HG02943 (cell line): ENCODE measurements around the gene TNRC6A.
"Not testable (repeated sequence)": the region's sequence is repeated elsewhere in the genome, so short reads cannot be mapped to it uniquely, and the experiment has no call there.

Source experiments
- ATAC-seq: cut with Tn5 transposase; IDR thresholded peaks from one replicate; pipeline ENCODE4 v1.9.1; 2021; ENCODE audit warnings: mild to moderate bottlenecking, low read depth, moderate library complexity; ENCODE audit not compliant: unreplicated experiment

The TNRC6A gene

DNA sequence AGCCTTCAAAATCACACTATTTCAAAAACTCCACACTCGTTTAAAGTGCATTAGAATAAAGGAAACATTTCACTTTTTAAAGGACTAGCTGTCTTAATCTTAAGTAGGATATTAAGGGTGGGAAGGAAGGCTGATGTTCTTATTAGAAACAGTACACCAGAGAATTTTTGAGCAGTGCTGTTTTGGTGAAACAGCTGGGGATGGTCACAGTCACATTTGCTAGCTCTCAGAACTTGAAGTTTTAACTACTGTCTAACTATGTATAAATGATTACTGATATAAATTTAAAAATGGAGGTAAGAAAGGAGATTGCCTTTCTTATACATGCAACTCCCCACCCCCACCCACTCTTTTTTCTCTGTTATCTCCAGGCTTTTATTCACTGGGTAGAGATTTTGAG, 77.8 kb downstream of the TNRC6A start:
- ATAC-seq, result no peak

DNA sequence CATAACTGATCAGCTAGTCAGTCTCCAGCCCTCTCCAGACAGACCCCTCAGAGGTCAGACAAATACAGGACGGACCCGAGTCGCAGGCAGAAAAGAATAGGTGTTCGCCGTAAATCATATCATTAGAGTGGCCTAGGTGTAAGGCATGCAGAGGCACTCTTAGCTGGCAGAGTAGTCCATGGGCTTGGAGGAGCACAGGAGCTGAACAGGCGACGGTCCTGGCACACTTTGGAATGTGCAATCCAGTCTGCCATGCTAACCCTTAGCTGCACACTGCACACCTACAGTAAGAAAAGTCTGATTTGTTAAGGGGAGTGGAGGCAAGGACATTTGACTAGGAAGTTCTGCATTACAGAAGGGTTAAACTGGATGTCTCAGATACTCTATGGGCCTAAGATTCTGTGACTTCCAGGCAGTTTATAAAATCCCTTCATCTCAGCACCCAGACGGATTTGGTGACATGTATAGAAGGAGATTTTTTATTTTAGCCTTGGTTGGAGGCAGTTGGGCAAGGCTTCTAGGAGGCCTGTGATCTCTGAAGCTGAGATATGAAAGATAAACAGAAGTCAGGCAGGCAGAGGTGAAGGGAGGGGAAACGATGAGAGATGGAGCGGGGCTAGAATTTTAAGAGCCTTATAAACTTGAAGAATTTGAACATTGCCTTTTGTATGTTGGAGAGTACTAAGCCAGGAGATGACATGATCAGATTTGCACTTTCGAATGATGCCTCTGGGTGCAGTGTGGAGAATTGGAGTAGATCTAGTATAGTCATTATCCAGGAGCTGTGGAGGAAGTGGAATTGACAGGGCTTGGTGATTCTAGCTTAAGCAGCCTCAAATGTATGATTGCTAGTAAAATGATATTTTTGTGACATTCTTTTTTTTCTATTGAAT, 81.7 kb downstream of the TNRC6A start:
- ATAC-seq, result no peak

DNA sequence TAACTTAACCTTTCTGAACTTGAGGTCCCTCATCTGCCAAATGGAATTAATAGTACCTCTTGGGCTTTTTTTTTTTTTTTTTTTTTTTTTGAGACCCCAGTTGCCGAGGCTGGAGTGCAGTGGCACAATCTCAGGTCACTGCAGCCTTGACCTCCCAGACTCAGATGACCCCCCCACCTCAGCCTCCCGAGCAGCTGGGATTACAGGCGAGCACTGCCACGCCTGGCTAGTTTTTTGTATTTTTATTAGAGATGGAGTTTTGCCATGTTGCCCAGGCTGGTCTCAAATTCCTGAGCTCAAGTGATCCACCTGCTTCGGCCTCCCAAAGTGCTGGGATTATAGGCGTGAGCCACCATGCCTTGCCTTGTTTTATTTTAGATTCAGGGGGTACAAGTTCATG, 83.4 kb downstream of the TNRC6A start:
- not testable (repeated sequence) for ATAC-seq

DNA sequence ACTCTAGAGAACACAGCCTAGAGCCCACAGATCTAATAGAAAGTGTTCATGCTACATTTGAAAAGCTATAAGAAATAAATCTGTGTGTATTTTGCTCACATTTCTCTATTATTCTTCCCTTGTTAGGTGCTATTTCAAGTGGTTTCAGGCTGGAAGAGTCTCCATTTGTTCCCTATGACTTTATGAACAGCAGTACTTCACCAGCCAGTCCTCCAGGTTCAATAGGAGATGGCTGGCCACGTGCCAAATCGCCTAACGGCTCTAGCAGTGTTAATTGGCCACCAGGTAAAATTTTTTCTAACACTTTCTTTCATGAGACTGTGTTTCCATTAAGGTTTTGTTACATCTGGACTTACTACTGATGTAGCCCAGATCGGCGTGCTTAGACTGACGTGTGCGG, 85.6 kb downstream of the TNRC6A start:
- ATAC-seq, result no peak

DNA sequence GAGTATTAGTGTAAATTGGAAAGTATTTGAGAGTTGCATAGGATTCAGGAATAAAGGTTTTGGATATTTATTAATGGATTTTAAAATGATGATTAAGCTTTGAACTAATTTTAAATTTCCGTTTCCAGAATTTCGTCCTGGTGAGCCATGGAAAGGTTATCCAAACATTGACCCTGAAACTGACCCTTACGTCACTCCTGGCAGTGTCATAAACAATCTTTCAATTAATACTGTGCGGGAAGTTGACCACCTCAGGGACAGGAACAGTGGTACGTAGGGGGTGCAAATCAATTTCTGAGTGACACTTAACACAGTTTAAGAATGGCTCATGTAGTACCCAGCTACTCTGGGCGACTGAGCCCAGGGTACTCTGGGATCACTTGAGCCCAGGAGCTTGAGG, 87.2 kb downstream of the TNRC6A start:
- ATAC-seq, result no peak

DNA sequence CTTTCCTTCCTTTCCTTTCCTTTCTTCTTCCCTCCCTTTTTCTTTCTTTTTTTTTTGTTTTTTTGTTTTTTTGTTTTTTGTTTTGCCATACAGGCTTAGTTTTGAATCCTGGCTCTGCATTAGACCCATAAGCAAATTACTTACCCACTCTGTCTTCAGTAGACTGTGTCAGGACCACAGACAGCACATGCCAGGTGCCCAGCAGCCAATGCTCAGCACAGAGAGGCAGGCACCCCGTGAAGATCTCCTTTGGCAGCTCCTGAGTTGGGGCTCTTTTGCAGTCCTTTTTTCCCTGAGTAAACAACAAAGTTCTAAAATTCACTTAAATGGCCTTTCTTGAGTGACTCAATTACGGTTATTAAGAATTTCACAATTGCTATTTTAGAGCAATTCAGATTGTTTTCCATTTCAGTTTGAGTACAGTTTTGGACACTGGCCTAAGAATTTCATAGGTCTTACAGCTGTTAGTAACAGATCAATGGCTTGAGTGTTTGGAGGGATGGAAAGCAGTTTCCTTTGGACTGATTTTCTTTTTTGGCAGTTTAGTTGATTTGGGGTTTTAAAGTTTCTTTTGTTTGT, 90.1 kb downstream of the TNRC6A start:
- no peak for ATAC-seq

DNA sequence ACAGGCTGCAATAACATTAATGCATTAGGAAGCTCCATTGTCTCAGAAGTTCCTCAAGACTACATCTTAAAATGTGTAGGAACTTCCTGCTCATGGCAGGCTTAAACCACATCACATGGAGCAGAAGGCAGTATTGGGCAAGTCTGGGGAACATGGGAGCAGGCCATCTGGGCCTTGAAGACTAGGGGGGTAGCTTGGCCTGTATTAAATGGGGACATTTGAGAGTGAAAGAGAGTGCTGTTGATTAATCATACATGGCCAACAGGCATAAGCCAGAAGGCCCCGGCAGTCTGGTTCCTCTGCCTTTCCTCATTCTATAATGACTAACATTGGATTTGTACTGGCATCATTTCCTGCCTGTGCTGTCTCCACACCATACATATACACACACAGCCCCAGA, 91.1 kb downstream of the TNRC6A start:
- ATAC-seq, result no peak

DNA sequence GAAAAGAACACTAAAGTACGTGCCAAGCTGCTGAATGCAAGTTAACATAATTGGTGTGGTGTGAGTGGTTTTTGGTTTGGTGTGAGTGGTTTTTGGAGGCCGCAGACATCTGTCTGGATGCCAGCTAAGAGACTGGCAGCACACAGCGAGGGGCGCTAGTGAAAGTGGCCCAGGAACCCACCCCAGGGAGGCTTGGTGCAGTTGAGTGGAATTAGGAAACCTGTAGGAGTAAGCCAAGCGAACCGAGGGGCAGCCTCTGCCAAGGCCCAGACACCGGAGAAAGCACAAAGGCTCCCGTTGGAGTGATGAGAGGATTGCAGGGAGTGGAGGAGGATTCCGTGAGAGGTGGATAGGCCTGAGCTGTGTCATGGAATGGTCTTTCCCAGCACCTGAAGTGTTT, 91.7 kb downstream of the TNRC6A start:
- ATAC-seq, result no peak

DNA sequence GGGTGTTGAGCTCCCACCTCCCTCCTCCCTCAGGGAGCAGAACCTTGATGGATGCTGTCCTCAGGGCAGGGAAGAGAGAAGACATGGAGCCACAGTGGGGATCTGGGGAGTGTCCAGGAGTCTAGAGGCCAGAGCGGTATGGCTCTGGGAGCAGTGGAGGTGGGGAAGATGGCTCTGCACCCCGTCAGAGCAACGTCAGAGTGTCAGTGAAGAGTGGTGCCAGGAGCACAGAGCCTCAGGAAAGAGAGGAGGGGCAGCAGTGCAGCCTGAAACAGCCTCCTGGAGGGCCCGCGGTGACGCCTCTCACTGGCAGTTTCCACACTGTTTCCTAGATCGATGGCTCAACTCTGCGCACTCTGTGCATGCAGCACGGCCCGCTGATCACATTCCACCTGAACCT, 93.1 kb downstream of the TNRC6A start:
- no peak for ATAC-seq

DNA sequence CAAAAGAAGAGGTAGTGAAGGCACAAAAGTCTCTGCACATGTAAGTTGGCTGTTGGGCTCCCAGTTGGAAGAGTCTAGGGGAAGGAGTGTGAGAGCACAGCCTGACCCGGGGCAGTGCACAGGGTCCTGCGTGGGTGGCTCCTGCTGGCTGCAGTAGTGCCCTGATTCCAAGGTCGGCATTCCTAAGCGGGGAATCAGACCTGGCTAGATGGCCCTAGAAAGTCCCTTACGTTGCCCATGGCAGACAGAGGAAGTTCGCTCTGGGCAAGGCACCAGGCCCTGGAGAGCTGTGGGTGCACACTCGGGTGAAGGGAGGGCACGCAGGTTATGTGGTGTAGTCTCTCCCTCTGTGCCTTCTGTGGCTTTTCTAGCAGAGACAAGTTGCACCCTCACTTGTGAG, 93.5 kb downstream of the TNRC6A start:
- ATAC-seq, result no peak

DNA sequence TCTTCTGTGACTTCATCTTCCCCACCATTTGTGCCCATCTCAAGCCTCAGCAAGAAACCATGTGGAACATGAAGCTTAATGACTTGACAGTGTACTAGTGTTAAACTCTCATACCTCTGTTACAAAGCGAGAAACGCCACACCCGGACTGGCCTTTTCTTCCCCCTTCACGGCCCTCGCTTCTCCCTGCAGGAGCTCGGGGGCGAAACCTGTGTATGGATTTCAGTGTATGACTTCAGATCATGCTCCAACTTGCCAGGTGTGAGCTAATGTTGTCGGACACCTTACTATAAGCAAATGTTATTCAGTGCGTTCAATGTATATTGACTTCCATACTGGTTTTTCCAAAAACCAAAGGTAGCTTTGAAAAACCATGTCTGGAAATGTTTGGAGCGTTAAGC, 96.2 kb downstream of the TNRC6A start:
- ATAC-seq, result no peak

DNA sequence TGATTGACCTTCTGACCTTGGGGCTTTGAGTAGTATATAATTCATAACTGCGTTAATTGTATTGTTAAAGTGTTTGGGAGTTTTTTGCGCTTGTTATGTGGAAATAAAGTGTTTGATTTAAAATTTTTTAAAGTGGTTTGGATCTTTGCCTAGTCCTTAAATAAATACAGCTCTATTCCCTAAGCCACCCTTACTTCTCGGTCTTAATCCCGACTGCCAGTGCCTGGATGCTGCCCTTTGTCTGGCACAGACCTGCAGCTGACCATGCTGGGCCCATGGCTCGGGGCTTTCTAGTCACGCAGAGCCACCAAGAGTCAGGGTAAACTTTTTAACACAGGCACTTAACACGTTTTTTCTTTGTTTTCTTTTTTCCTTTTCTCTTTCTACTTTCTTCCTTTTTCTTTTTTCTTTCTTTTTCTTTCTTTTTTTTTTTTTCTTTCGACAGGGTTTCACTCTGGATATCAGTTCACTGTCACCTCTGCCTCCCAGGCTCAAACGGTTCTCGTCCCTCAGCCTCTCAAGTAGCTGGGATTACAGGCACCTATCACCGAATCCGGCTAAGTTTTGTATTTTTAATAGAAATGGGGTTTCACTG, 96.7 kb downstream of the TNRC6A start:
- ATAC-seq, result no peak

DNA sequence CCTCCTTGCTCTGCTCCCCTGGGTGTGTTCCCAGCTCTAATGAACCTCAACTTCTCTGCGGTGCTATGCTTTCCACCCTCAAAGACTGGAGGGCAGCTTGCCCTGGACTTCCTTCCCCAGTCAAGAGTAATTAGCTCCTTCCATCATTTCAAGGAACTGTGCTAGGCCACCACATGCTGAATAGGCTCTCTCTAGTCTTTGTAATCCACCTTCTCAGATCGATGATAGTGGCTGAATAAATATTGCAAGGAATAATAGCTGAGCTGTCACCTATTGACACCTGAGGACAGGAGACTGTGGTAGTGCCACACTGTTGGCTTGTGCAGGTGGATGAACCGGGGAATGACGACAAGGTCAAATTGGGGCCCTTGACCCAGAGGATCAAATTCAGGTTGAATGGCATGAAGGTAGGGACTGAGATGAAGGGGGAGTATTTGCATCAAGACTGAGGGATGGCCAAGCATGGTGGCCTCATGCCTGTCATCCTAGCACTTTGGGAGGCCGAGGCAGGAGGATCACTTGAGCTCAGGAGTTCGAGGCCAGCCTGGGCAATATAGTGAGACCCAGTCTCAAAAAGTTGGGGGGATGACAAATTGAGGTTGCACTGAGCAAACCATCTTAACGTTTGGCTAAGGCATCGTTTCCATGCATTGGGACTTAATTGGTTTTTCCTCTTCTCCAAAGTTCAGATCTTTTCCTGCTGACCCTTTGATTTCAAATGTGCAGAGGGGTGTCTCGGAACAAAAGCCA, 97.5 kb downstream of the TNRC6A start:
- ATAC-seq, result no peak

DNA sequence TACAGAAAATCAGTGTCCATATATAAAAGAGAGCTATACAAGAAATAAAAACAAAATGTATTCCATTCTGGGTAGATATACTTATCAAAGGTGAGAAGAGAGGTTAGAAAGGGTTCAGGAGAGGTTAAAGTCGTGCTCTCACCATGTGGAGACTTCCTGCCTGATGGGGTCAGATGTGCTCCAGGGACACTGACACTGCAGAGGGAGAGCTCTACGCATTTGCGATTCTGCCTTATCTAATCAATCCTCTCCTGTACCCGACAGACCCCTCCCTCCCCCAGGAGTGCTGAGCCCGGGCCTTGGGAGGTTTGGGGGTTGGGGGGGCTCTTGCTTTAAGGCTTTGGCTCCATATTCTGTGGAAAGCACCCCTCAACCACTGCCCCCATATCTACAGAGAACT, 99.7 kb downstream of the TNRC6A start:
- no peak for ATAC-seq

DNA sequence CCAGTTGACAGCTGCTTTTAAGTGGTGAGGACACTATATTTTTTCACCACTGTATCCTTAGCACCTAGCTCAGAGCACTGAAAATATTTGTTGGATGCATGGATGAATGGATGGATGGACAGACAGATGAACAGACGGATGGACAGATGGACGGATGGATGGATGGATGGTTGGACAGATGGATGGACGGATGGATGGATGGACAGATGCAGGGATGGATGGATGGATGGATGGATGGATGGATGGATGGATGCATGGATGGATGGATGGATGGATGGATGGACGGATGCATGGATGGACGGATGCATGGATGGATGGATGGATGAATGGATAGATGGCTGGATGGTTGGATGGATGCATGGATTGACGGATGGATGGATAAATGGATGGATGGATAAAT, 103.9 kb downstream of the TNRC6A start:
- ATAC-seq, result no peak

DNA sequence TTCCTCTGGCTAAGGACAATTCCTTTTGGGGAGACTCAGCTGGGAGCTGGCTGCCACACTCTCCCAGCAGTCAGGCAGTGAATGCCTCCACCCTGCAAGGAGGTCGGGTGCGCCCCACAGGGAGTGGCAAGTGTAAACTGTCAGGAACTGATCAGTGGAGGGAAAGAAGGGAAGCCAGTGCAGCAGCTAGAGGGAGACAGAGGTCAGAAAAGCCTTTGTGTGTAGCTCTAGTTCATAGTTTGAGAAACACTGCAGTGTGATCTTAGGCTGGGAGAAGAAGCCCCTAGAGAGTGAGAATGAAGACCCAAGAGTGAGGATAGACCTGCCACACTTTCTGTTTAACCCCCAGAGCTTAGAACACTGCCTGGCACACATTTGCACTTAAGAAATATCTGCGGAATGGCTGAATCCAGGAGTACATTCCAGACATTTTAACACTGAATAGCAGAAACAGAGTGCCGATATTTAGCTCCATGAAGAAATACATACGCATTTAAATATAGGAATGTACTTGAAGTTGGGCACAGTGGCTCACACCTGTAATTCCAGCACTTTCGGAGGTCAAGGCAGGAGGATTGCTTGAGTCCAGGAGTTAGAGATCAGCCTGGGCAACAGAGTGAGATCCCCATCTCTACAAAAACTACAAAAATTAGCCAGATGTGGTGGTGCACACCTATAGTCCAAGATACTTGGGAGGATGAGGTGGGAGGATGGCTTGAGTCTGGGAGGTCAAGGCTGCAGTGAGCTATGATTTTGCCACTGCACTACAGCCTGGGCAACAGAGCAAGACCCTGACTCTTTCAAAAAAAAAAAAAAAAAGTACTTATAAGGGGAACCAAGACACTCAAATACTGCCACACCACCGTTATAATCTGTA, 105.2 kb downstream of the TNRC6A start:
- no peak for ATAC-seq

DNA sequence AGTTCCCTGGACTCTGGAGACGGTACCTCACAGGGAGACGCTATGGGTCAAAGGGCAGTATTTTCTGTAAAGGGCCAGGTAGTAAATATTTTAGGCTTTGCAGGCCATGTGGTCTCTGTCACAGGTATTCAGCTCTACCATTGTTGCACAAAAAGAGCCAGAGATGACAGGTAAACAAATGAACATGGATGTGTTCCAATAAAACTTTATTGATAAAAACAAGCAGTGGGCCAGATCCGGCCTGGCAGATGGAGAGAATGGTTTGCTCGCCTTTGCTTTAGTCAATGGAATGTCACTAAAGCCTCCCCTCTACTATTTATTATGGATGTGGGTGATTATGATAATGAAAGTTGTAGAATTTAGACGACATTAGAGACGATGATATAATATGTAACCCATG, 107.4 kb downstream of the TNRC6A start:
- ATAC-seq, result no peak

DNA sequence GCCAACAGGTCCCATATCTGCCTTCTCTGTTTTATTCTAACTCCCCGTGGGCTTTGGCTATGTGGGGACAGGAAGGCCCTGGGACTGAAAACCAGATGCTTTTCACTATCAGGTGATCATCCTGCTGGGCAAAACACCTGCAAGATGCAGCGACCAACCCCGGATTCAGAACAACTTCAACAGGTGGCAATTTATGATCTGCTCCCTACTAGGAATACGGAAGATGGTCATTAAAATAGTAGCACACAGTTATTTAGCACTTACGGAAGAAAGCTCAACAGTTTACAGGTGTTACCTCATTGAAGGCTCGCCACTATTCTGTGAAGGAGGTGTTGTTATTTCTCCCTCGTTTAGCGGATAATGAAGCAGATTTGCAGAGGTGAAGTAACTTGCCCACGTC, 108.5 kb downstream of the TNRC6A start:
- no peak for ATAC-seq

DNA sequence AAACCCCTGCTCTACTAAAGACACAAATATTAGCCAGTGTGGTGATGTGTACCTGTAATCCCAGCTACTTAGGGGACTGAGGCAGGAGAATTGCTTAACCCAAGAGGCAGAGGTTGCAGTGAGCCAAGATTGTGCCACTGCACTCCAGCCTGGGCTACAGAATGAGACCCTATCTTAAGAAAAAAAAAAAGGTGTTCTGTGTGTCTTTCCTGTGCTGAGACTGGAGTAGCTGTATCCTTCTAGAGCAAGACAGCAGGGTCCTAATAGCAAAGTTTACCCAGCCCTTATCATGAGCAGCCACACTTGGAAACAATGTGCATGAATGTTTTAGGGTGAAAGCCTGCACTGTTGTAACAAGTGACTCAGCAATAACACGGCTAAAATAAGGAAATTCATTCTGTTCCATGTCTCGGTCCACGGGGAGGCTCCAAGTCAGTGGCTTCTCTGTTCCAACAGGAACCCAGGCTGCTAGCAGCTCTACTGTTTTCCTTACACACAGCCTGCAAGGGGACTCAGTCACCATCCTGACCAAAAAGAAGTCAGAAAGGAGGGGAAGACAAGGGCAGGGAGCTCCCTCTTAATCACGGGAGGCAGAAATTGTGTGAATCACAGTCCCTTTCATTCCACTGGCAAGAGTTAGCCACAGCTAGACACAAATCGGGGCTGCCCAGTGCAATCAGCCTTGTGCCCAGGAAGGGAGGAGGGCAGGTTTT, 109.3 kb downstream of the TNRC6A start:
- no peak for ATAC-seq
